HT-29 (cell line): Measurements from ENCODE around the gene KANK2. TPM values are rescaled to one million over a fixed set of nuclear protein-coding genes. Genes with fewer than 3 reads are reported as not detected.
"Not testable (repeated sequence)": the region's sequence is repeated elsewhere in the genome, so short reads cannot be mapped to it uniquely, and the experiment has no call there.

Experiments used
- DNase-seq: peaks from one replicate; pipeline ENCODE4 v3.0.0-alpha.2; 2015; ENCODE audit warnings: low spot score
- total RNA-seq: library from RNA; depleted of rRNA; stranded (reverse); fragments of >200 nt; shearing (Covaris generic); gene quantifications from 2 replicates; pipeline ENCODE4 v1.2.3, GENCODE V29; 2014

Gene KANK2
- total RNA-seq, 1 experiment from 2014 or later, result 35.8 TPM

DNA sequence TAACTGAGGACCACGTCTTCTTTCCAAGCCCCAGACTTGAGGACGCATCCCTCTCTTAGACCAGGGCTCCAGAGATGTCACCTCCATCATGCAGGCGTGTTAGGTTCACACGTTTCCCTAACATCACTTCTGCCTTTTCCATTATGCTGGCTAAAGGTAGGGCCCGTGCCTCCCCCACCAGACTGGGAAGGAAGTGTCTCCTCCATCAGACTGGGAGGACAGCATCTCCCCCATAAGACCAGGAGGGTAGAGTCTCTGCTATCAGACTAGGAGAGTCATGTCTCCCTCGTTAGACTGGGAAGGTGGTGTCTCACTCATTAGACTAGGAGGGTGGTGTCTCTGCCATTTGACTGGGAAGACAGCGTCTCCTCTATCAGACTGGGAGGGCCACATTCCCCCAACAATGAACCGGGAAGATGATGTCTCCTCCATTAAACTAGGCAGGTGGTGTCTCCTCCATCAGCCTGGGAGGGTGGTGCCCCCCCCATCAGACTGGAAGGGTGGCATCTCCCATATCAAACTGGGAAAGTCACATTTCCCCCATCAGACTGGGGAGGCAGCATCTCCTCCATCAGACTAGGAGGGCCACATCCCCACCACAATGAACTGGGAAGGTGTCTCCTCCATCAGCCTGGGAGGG, 23.7 kb downstream of the KANK2 start:
- no peak for DNase-seq

DNA sequence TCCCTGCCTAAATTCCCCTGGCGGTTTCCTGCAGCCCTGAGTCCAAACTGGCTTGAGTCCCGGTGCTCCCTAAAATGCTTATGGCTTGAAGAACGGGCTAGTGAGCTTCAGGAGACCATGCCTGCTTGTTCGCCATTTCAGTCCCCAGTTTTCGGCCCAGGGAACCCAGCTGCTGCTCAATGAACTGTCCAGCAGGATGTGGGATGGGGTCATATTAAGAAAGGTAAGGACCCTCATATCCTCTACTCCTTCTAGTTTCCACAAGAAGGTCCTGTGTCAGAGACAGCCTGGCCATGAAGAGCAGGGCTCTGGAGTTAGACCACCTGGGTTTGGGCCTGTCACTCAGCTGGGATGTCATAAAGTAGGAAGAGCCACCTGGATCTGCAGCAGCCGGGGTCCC, 24.8 kb downstream of the KANK2 start:
- DNase-seq, result no peak

DNA sequence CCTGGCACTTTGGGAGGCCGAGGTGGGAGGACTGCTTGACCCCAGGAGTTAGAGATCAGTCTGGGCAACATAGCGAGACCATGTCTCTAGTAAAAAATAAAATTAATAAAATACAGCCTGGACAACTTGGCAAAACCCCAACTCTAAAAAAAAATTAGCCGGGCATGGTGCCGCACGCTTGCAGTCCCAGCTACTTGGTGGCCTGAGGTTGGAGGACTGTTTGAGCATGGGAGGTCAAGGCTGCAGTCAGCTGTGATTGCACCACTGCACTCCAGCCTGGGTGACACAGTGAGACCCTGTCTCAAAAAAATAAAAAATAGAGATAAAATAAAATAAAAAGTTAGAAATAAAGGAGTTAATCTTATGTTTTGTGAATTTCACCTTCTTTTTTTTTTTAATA, 26.2 kb downstream of the KANK2 start:
- DNase-seq, result no peak

DNA sequence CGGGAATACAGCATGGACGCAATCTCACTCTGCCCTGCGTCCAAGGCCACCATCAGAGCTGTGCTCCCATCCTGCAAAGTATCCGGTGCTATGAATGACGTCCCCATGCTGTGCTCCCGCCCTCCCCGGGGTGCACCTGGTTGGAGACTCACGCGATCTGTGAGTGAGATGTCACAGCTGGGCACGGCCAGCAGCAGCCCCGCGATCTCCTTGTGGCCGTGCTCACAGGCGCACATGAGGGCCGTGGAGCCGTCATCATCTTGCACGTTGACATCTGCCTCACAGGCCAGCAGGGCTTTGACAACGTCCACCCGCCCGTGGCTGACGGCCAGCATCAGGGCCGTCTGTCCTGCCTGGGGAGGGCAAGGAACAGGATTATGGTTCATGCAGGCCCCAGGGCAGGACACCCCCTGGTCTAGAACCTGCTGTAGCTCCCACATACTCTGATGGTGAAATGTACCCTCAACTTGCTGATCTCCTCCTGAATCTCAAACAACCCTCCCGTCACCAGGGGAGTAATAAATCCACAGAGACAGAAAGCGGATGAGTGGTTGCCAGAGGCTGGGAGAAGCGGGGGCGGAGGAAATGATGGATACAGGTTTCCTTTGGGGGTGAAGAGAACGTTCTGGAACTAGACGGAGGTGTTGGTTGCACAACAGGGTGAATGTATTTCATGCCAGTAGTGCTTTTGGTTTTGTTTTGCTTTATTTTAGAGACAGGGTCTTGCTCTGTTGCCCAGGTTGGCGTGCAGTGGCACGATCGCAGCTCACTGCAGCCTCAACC, 27.3 kb downstream of the KANK2 start:
- DNase-seq, result no peak

DNA sequence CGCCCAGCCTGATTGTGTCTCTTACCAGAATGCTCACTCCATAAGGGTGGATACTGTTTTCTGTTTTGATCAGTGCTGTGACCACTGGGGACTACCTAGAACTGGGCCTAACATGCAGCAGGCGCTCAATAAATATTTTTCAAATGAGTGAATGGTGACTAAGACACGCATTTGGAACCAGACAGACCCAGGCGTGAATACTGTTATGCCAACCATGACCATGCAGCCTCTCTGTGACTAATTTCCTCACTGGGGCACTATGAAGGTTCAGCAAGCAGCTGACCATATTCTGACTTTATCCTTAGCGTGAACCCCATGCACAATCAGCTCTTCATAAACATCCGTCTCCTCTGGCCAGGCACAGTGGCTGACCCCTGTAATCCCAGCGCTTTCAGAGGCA, 28.8 kb downstream of the KANK2 start:
- no peak for DNase-seq

DNA sequence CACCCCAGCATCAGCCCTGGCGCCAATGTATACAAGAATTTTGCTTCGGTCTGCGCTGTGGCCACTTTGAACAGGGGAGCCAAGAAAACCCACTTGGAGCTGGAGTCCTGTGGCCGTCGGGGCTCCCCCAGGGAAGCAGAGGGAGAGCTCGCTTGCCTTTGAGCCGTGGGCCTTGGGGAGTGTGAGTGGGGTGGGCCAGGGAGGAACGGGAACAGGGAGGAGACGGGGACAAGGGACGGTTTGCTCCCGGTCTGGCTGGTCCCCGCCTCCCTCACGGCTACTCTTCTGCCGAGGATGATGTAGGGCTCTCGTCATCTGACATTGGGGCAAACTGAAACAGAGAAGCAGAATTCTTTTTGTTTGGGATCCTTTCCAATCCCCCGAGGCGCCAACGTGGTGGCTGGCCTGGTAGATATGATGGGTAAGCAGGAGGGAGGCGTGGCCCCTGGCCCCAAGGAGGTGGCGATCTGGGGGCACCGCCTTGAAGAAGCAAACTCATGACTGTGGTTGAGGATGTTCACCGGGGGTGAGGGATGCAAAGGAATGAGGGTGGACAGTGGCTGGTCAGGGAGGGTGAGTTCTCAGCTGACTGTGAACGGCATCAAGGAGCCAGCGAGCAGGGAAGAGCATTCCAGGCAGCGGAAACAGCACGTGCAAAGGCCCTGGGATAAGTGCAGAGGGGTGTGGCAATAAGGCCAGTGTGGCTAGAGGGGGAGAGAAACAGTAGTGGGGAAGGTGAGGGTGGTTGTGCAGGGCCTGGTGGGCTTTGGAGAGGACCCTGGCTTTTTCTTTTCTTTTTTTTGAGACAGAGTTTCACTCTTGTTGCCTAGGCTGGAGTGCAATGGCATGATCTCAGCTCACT, 30.8 kb downstream of the KANK2 start:
- DNase-seq, result no peak

DNA sequence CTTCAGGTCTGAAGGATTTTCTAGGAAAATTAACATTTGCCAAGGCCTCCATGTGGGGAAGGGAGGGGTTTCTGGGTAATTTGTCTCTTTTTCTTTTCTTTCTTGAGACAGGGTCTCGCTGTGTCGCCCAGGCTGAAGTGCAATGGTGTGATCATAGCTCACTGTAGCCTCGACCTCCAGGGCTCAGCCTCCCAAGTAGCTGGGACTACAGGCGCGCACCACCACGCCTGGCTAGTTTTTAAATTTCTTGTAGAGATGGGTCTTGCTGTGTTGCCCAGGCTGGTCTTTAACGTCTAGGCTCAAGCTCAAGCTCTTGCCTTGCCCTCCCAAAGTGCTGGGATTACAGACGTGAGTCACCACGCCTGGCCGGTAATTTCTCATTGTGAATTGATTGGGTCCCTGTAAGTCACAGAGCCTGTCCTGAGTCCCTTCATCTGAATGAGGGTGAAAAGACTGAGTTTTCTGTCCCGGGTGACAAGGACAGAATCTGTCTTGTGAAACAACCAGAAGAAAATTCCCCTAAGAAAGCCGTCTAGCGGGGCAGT, 31.8 kb downstream of the KANK2 start:
- no peak for DNase-seq

DNA sequence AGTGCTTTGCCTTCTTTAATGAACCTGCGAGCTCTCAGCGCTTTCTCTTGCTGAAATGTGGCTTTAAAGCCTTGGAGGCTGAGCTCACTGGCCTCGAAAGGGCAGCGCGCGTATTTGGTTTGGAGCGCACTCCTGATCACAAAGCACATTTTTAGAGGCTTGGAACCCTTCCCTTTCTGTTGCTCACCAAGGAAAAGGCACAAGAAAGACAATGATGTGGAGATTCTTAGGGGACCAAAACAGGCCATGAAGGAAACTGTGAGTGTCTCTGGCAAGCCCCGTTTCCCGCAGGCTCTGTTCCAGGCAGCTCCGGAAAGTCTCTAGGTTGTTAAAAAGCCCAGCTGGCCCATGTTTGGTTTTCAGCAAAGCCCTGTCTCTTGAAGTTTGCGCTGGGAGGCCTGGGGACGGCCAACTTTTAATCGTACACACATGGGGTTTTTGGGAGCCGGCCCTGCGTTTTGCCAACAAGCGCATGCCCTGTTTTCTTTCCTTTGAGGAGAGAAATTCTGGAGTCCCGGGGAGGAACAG, 32.4 kb downstream of the KANK2 start:
- DNase-seq, result no peak

DNA sequence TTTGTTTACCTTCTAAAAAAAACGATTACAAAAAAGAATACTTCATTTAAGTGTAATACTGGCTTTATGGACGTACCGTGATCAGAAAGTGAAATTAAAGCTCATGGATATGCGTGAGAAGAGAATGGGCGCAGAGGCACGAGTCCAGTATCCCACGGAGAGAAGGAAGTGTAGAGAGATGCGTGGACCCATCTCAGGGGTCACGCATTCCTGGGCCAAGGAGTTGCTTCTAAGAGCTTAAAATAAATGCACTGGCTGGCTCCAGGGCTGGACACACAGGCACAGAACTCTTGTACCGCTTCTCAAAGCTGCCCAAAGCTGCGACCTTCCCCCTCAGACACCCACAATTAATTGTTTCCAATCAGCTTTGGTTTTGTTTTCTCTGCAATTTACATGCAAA, 33.0 kb downstream of the KANK2 start:
- no peak for DNase-seq

DNA sequence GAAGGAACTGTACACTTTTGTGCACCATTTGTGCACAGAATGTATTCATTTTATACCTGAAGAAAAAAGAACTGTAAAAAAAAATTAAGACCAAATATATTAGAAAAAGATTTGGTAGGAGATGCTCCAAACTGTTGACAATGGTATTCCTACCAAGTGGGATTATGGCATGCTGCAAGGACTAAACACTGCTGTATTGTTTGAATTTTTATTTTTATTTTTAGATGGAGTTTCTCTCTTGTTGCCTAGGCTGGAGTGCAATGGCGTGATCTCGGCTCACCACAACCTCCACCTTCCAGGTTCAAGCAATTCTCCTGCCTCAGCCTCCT, 36.9 kb downstream of the KANK2 start:
- not testable (repeated sequence) for DNase-seq

DNA sequence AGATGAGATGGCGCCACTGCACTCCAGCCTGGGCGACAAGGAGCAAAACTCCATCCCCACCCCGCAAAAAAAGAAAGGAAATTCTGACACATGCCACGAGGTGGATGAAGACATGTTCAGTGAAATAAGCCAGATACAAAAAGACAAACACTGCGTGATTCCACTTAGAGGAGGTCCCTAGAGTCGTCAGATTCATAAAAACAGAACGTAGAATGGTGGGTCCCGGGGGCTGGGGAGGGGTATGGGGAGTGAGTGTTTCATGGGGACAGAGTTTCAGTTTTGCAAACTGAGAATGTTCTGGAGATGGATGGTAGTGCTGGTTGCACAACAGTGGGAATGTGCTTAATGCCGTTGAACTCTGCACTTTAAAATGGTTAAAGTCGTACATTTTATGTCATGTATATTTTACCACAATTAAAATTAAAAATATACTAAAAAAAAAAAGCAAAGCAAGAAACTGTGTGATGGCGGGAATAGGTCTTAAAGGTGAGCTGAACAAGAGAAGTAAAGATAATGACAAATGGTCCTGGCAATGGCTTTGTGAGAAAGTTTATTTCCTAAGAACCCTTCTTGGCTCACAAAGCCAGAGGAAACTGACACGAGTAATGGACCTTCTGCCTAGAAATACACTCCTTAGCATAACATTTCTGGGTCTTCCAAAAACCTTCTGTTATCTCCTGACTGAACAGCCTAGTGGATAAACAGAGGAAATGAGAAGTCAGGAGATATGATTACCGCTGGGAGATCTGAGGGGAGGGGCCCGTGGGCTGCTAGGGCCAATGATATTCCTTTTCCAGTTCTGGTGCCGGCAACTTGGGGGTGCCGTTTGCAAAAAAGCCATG, 37.5 kb downstream of the KANK2 start:
- DNase-seq, result no peak

DNA sequence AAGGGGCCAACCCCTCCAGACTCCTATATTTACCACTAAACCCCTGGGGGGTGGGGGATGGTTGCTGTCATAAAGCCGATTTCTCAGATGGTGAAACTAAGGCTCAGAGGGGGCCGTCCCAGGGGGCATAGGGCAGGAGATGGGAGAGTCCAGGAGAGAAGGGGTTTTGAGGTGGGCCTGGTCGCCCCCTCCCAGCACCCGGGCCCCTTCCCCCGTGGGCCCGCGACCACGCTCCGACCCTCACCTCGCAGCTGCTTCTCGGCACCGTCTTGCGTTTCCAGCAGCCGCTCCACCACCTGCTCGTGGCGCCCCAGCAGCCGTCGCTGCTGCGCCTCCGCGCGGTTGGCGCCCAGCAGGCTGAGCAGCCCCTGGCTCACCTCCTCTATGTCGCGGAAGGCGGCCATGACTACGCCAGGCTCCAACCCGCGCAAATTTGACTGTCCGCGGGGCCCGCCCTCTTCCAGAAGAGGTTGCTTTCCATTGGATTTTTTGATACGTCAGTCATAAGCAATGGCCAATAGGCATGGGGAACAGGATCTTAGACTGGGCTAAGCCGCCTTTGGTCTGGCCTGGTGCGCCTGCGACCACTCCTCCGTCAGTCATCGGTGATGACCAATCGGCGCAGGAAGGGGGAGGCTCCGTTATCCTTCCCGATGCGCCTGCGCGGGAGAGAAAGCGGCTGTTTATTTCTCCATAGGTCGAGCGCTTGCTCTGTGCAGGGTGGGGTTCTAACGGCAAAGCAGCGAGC, 41.8 kb downstream of the KANK2 start, which contains the start of gene SPC24:
Gene SPC24, minus strand, starts transcription at position 410 of the 748 bp plus-strand sequence. Its CDS starts 6 bp downstream, at position 404.
- peak; percentile 93 for DNase-seq

DNA sequence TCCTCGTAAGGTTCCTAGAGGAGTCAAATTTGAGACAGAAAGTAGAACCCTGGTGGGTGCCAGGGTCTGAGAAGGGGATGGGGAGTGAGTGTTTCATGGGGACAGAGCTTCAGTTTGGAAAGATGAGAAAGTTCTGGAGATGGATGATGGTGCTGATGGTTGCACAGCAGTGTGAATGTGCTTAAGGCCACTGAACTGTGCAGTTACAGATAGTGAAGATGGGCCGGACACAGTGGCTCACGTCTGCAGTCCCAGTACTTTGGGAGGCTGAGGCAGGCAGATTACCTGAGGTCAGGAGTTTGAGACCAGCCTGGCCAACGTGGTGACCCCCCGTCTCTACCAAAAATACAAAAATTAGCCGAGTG, 42.7 kb downstream of the KANK2 start:
- DNase-seq, result no peak

DNA sequence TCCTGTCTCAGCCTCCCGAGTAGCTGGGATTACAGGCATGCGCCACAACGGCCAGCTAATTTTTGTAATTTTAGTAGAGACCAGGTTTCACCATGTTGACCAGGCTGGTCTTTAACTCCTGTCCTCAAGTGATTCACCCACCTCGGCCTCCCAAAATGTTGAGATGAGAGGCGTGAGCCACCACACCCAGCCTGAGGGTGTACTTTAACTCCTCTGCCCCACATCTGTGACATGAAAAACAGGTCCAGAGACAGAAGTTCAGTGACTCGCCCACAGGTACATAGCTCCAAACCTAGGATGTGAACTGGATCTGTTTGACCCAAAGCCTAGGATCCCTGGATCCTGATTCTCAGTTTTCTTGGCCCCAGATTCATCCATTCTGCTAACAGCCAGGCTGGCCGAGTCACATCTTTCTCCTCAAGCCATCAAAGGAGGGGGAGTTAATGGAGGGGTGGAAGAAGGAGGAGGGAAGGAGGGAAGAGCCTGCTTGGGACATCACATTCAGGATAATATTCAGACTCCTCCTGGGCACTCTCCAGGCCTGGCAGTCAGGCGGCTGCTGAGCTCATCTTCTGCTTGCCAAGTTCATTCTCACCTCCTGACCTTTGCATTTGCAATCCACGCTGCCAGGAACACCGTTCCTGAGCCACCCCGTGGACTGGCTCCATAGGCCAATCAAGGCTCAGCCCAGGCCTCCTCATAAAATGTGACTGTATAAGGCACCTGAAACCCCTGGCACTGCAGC, 44.9 kb downstream of the KANK2 start:
- DNase-seq, result no peak

DNA sequence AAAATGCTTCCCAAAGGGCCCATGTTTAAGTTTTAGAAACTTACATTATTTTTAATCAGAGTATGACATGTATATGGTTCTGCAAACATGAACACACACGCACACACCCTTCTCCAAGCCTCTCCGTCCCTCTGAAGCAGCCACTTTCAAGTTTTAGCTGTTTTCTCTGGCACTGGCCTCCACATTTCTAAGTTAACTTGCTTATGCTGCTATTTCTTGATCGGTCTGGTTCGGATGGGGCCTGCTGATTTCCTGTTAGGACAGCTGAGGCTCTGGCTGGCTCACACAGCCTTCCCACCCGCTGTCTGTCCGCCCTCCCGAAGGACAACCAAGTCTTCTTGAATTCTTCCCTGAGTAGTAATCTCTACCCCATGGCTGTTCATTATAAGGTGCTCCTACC, 46.2 kb downstream of the KANK2 start:
- no peak for DNase-seq

DNA sequence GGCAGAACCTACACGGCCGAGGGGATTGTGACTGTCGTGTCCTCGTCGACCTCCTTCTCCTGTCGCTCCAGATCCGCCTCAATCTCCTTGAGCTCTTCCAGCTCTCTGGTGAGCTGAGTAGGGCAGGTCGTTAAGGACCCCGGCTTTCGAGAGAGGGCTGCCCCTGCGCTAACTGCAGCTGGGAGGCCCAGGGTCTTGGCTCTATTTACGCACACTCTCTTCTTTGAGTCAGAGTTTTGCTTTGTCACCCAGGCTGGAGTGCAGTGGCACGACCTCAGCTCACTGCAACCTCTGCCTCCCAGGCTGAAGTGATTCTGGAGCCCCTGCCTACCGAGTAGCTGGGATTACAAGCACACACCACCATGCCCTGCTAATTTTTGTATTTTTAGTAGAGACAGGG, 49.3 kb downstream of the KANK2 start:
- DNase-seq, result no peak

DNA sequence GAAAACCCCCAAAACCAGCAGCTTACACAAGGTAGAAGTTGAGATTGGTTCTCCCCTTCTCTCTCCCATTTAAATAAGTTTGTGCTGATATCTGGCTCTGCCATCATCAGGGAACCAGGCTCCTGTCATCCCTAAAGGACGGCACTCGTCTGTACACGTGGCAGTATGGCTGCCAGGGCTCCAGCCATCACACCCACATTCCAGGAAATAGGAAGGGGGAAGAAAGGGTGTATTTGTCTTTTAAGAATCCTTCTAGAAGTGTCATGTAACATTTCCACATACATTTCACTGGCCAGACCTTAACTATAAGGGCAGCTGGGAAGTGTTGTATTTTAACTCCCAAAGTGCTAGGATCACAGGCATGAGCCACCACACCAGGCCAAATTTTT, 51.8 kb downstream of the KANK2 start:
- DNase-seq, result no peak

DNA sequence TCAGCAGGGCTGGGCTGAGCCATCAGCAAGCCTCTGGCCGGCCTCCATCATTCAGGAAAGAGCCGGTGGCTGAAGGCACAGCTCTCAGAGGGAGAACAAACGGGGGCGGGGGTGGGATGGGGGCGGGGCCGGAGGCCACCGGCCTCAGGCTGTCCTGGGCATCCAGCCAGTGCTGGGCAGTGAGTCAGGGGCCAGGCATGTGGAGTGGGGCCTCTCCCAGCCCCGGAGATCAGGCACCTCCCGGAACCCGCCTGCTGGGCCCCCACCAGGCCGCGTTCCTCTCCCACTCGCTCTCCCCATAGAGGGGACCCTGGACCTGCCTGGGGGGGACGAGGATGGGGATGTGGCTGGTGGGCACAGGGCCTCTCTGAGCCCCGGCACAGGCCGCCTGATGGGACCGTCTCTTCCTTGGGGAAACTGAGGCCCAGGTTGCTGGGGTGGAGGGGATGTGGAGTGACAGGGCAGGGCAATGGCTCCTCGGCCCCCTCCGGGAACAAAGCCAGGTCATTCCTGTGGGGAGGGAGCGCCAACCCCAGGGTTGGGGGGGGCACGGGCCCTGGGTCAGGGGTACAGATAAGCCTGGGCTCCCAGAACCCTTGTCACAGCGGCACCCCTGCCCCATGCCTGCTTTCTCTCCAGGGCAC, 54.7 kb downstream of the KANK2 start:
- DNase-seq, result peak; percentile 90

DNA sequence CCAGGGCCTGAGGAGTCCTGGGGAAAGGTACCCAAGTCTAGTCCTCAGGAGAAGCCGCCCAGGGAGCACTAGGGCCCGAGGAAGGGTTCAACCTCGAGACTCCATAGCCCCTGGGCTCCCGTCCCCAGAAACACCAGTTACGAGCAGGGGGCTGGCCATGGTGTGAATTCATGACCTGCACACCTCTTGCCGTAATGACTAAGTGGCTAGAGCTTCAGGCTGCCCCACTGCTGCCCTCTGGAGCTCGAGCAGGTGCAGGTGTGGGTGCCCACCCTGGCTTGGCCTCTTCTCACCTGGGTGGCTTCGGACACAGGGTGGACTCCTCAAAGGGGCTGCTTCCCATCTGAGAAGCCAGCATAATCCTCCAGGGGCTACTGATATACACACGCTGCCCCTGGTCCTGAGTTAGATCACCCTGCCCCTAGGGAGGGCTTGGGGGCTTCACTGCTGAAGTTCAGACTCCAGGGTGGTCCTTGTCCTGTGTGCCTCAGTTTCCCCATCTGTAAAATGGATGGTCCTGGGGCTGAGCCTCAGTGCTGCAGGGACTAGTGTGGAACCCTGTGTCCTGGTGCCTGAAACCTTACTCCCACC, 55.3 kb downstream of the KANK2 start:
- peak; percentile 54 for DNase-seq
